GM12874 (cell line): ENCODE results near the gene EPHB1.

Experiments used
- CTCF ChIP-seq: IDR thresholded peaks from 2 replicates; pipeline ENCODE4 v1.5.1; 2011; ENCODE audit warnings: low read depth, mild to moderate bottlenecking, control low read depth, low read length, moderate library complexity; ENCODE audit not compliant: insufficient read depth

The EPHB1 gene

GRCh38 chr3:134874737-134875413 lies 79.8 kb downstream of the EPHB1 start:
- no peak for TF ChIP-seq CTCF

- TF ChIP-seq CTCF = no peak
Measured at GRCh38 chr3:134876836-134877235, 81.8 kb downstream of the EPHB1 start.

DNA sequence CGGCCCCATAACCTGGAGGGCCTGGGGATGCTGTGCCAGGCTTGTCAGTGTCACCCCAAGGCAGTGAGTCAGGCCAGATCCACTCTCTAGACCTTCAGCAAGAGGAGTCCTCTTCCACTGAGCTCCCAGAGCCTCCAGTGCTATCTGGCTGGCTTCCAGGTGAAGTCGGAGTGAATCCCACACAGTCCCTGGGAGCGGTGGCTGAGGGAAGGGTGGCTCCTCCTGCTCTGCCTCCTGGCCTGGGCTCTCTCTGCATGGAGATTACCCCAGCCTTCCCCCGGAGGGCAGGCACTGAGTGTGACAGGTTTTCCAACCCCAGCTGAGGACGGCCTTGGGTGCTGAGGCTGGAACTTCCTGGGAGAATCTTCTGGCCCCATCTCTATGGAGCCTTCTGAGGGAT lies 82.7 kb downstream of the EPHB1 start:
- TF ChIP-seq CTCF = no peak

GRCh38 chr3:134879990-134880389 lies 84.9 kb downstream of the EPHB1 start:
- no peak for TF ChIP-seq CTCF

GRCh38 chr3:134880431-134880830 lies 85.4 kb downstream of the EPHB1 start:
- no peak for TF ChIP-seq CTCF

- no peak for TF ChIP-seq CTCF
Measured at GRCh38 chr3:134881305-134881704, 86.2 kb downstream of the EPHB1 start.

DNA sequence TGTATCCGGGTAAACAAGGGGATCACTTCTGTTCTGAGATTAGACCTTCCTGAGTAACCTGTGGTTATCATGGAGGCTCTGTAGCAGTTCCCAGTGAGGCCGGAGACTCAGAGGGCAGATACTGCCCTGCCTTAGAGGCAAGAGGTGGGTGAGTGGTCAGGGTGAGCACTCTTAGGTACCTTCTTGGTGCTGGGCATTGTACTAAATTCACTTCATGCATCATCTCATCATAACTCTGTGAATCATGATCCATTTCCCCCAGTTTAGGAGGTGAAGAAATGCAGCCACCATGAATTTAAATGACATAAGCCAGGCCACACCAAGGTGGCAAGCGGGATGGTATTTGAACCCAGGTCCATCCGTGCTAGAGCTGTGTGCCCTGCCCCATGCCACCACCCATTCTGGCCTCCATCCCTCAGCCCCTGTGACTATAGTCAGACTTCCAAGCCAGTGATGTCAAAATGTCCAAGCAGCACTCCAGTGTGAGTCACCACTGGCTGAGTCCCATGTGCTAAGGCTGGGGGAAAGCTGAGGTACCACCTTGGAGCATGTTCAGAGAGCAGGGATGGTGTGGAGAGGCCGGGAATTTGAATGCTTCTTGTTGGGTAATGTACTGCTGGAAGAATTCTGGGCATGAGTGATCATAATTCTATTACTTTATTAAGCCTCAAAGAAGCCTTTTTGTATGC lies 88.8 kb downstream of the EPHB1 start:
- no peak for TF ChIP-seq CTCF
